Thyroid gland (tissue), 4 donors: ENCODE measurements around the gene TMEM170B.

Experiments used
- POLR2A ChIP-seq, 2 donors: fragments of 450-650 bp; IDR thresholded peaks; one replicate each; pipeline ENCODE4 v1.6.1; 2017; ENCODE audit warnings: antibody characterized with exemption in 2 of 2, mild to moderate bottlenecking in 2 of 2, moderate library complexity in 1 of 2
- TF ChIP-seq, protein P1 (sequence below), 6 experiments: fragments of 200-600 bp in 3 of 6; fragments of 450-650 bp in 3 of 6; sonication (generic) in 3 of 6; IDR thresholded peaks; one replicate each; pipeline ENCODE4 v1.5.1; 2016 to 2019; ENCODE audit warnings: antibody characterized with exemption in 6 of 6, mild to moderate bottlenecking in 2 of 6, inconsistent platforms in 1 of 6, moderate library complexity in 1 of 6

GRCh38 chr6:11593096-11593495 lies 55.5 kb downstream of the TMEM170B start:
- TF ChIP-seq, protein P1, sequence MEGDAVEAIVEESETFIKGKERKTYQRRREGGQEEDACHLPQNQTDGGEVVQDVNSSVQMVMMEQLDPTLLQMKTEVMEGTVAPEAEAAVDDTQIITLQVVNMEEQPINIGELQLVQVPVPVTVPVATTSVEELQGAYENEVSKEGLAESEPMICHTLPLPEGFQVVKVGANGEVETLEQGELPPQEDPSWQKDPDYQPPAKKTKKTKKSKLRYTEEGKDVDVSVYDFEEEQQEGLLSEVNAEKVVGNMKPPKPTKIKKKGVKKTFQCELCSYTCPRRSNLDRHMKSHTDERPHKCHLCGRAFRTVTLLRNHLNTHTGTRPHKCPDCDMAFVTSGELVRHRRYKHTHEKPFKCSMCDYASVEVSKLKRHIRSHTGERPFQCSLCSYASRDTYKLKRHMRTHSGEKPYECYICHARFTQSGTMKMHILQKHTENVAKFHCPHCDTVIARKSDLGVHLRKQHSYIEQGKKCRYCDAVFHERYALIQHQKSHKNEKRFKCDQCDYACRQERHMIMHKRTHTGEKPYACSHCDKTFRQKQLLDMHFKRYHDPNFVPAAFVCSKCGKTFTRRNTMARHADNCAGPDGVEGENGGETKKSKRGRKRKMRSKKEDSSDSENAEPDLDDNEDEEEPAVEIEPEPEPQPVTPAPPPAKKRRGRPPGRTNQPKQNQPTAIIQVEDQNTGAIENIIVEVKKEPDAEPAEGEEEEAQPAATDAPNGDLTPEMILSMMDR (IDR thresholded peaks at IDR 0.05): no peak
- TF ChIP-seq POLR2A (IDR thresholded peaks at IDR 0.05): no peak
